ENCODE data around the gene ANKRD17.
A peak's percentile ranks its signal among the peaks of the same experiment; 100 is the strongest.
"Not testable (repeated sequence)": the region's sequence is repeated elsewhere in the genome, so short reads cannot be mapped to it uniquely, and the experiment has no call there.

ANKRD17 gene

GRCh38 chr4:73258686-73259570 is at the start of gene ANKRD17:
TSS of gene ANKRD17 (minus strand) at chr4:73258798. CDS start at chr4:73258668, 130 bp downstream.
- peak; percentile 94 to 95 for DNase-seq

- no peak for DNase-seq
Measured at GRCh38 chr4:73308286-73308685, 49.7 kb upstream of the ANKRD17 start.

- no peak for DNase-seq
Measured at GRCh38 chr4:73303711-73304110, 45.1 kb upstream of the ANKRD17 start.

- no peak for DNase-seq
Measured at GRCh38 chr4:73299548-73300280, 41.1 kb upstream of the ANKRD17 start.

- not testable (repeated sequence) for DNase-seq
Measured at GRCh38 chr4:73292661-73293060, 34.1 kb upstream of the ANKRD17 start.

- no peak for DNase-seq
Measured at GRCh38 chr4:73281982-73282381, 23.4 kb upstream of the ANKRD17 start.

GRCh38 chr4:73281396-73281795 is 22.8 kb upstream of the ANKRD17 start:
- no peak for DNase-seq

- no peak for DNase-seq
Measured at GRCh38 chr4:73277201-73277600, 18.6 kb upstream of the ANKRD17 start.

GRCh38 chr4:73275318-73275654 is 16.7 kb upstream of the ANKRD17 start:
- DNase-seq, result no peak

- DNase-seq, result no peak
Measured at GRCh38 chr4:73272816-73273215, 14.2 kb upstream of the ANKRD17 start.

- no peak for DNase-seq
Measured at GRCh38 chr4:73267050-73267449, 8.5 kb upstream of the ANKRD17 start.

- DNase-seq, result no peak
Measured at GRCh38 chr4:73259571-73260090, 1.0 kb upstream of the ANKRD17 start.

- DNase-seq, result no peak
Measured at GRCh38 chr4:73258436-73258685, 237 bp downstream of the ANKRD17 start.

- DNase-seq, result peak; percentile 46 to 55
Measured at GRCh38 chr4:73257651-73258435, 755 bp downstream of the ANKRD17 start.

GRCh38 chr4:73257234-73257633 is 1.4 kb downstream of the ANKRD17 start:
- DNase-seq, result peak; percentile 69 to 72

- not testable (repeated sequence) for DNase-seq
Measured at GRCh38 chr4:73255847-73256246, 2.8 kb downstream of the ANKRD17 start.

- DNase-seq, result no peak
Measured at GRCh38 chr4:73252001-73252400, 6.6 kb downstream of the ANKRD17 start.

- DNase-seq, result no peak
Measured at GRCh38 chr4:73251384-73251783, 7.2 kb downstream of the ANKRD17 start.

GRCh38 chr4:73250642-73251041 is 8.0 kb downstream of the ANKRD17 start:
- no peak for DNase-seq

- no peak for DNase-seq
Measured at GRCh38 chr4:73248821-73249220, 9.8 kb downstream of the ANKRD17 start.

- DNase-seq, result no peak
Measured at GRCh38 chr4:73248416-73248815, 10.2 kb downstream of the ANKRD17 start.

- DNase-seq, result no peak
Measured at GRCh38 chr4:73247100-73247499, 11.5 kb downstream of the ANKRD17 start.

- DNase-seq, result no peak
Measured at GRCh38 chr4:73245955-73246354, 12.6 kb downstream of the ANKRD17 start.
